ENCODE measurements around the gene CCDC126. TPM values are rescaled to one million over a fixed set of nuclear protein-coding genes. Genes with fewer than 3 reads are reported as not detected.

Gene CCDC126
- total and polyA plus RNA-seq, 10 of the 15 experiments (the other 5 are each of a cell fraction or from before 2014, with no cell fraction given): 10.9 to 49.9 (median 24.1) TPM

- FAIRE-seq (no peak), ATAC-seq (no peak), DNase-seq (ENCODE audit: low read depth, low spot score) (no peak)
- SMC1A ChIA-PET (ENCODE audit: uncharacterized antibody, unreplicated experiment): interaction anchor here (1.0 to 1.2 kb wide), 2 partner anchors 9 to 24 kb away, joined by 3 read pairs; no protein-coding TSS in a partner anchor
- intact Hi-C loops (cut with micrococcal nuclease; ENCODE audit: unreplicated experiment) (no loop called here), in situ Hi-C loops (cut with MboI) (no loop called here)
- Histone ChIP-seq H2AFZ (ENCODE audit: control insufficient read depth, low read depth, low read length) (no peak overlapping the region), H3K4me1 (ENCODE audit: control insufficient read depth, insufficient read depth, low read length) (no peaks in the 10 kb centered on the region), H3K9ac (ENCODE audit: control insufficient read depth, insufficient read depth, low read length) (no peak overlapping the region), H3K4me2 (ENCODE audit: control insufficient read depth, insufficient read depth) (no peak overlapping the region), H3K4me3 (no peak overlapping the region), H3K9me3 (replicated peaks; ENCODE audit: control insufficient read depth, insufficient read depth, low read length) (peaks cover 11% of the 10 kb centered on the region; the same call in 2 of the 3 replicates), H3K36me3 (ENCODE audit: control insufficient read depth in 2 of 2, insufficient read depth in 2 of 2, low read length in 1 of 2) (no peaks in the 10 kb centered on the region), H3K27me3 (replicated peaks in 1 of 2; ENCODE audit: control insufficient read depth in 2 of 2, insufficient read depth in 2 of 2, low read length in 1 of 2) (no peaks in the 10 kb centered on the region), H4K20me1 (ENCODE audit: control insufficient read depth, insufficient read depth) (no peaks in the 10 kb centered on the region), H3K27ac (ENCODE audit: control insufficient read depth, insufficient read depth) (no peak overlapping the region), H3K79me2 (ENCODE audit: control insufficient read depth, insufficient read depth, low read length) (no peaks in the 10 kb centered on the region)
- TF ChIP-seq WRNIP1 (IDR thresholded peaks at IDR 0.05; ENCODE audit: borderline replicate concordance, low read depth, low read length) (no peak), PKNOX1 (IDR thresholded peaks at IDR 0.05) (peak; percentile 23; the same call in 1 of the 2 replicates), SKIL (IDR thresholded peaks at IDR 0.05; ENCODE audit: low read depth, poor library complexity, severe bottlenecking) (no peak), NBN (IDR thresholded peaks at IDR 0.05) (no peak), HCFC1 (IDR thresholded peaks at IDR 0.05; ENCODE audit: low read length) (no peak)
- WGBS (ENCODE audit: insufficient coverage, insufficient replicate concordance, low lambda C conversion rate, missing lambda C conversion rate): 59% methylated on average over 7 of the region's 7 CpGs
- no TSS peak for BruUV-seq (replicated peaks)
- RAD21 ChIA-PET (ENCODE audit: unreplicated experiment): no interaction called here
- CTCF ChIA-PET: interaction anchor here (1.0 to 1.6 kb wide), 2 partner anchors 38 to 53 kb away, joined by 3 to 5 read pairs; no protein-coding TSS in a partner anchor
- POLR2A ChIA-PET: no interaction called here
These were observed 61.7 kb downstream of the CCDC126 start for GRCh38 chr7:23658831-23659427.
